Large intestine (tissue), 3 donors: Measurements from ENCODE around the gene USP21. TPM values are rescaled to one million over a fixed set of nuclear protein-coding genes. Genes with fewer than 3 reads are reported as not detected.

Experiments used
- DNase-seq, 2 donors: peaks; one replicate each; pipeline versions ENCODE4 v3.0.0 to v3.0.0-alpha.2; 2013
- H3K27ac ChIP-seq: one replicate; pipeline ENCODE4 v1.5.1; 2013; ENCODE audit warnings: low read length
- H3K27me3 ChIP-seq: 2 replicates; pipeline ENCODE4 v1.6.1; 2013; ENCODE audit warnings: low read length; ENCODE audit not compliant: control insufficient read depth, insufficient read depth
- H3K36me3 ChIP-seq: 2 replicates; pipeline ENCODE4 v1.6.1; 2013; ENCODE audit warnings: low read length; ENCODE audit not compliant: control insufficient read depth, insufficient read depth
- H3K4me1 ChIP-seq: one replicate; pipeline ENCODE4 v1.6.1; 2013; ENCODE audit warnings: low read length; ENCODE audit not compliant: control insufficient read depth, insufficient read depth
- H3K4me3 ChIP-seq: one replicate; pipeline ENCODE4 v1.5.1; 2013; ENCODE audit warnings: low read length
- H3K9me3 ChIP-seq: one replicate; pipeline ENCODE4 v1.6.1; 2013; ENCODE audit warnings: mild to moderate bottlenecking, low read depth, low read length, moderate library complexity; ENCODE audit not compliant: control insufficient read depth
- WGBS: methylation state at CpG from one replicate; pipeline ENCODE4 v1.1.5; 2013; ENCODE audit warnings: low lambda C conversion rate; ENCODE audit not compliant: insufficient coverage; 5-methylcytosine and 5-hydroxymethylcytosine counted together
- polyA plus RNA-seq: library from polyadenylated mRNA; unstranded; fragments of 120-200 nt; gene quantifications from one replicate; pipeline ENCODE4 v1.2.1, GENCODE V29; 2013

USP21 gene
- polyA plus RNA-seq, 1 donor = 29.4 TPM

- Histone ChIP-seq H3K4me1 (peaks cover 35% of the 10 kb centered on the region), H3K36me3 (peaks cover 46% of the 10 kb centered on the region), H3K27ac (peak overlapping the region; percentile 98), H3K27me3 (no peaks in the 10 kb centered on the region), H3K9me3 (no peaks in the 10 kb centered on the region), H3K4me3 (peak overlapping the region; percentile 93)
- peak; percentile 90 to 96 for DNase-seq
- WGBS = no CpG with 5 or more reads among the region's 10 CpGs
These were observed 40.0 kb upstream of the USP21 start for GRCh38 chr1:161119092-161119903.

- no peak for DNase-seq
- peak overlapping the region; percentile 98 for H3K27ac ChIP-seq
- H3K27me3 ChIP-seq = no peaks in the 10 kb centered on the region
- H3K9me3 ChIP-seq = no peaks in the 10 kb centered on the region
- H3K4me3 ChIP-seq = no peak overlapping the region
- peaks cover 35% of the 10 kb centered on the region for H3K4me1 ChIP-seq
- H3K36me3 ChIP-seq = peaks cover 54% of the 10 kb centered on the region
- WGBS = no CpG with 5 or more reads among the region's 3 CpGs
These were observed 38.2 kb upstream of the USP21 start for GRCh38 chr1:161121042-161121650.

DNA sequence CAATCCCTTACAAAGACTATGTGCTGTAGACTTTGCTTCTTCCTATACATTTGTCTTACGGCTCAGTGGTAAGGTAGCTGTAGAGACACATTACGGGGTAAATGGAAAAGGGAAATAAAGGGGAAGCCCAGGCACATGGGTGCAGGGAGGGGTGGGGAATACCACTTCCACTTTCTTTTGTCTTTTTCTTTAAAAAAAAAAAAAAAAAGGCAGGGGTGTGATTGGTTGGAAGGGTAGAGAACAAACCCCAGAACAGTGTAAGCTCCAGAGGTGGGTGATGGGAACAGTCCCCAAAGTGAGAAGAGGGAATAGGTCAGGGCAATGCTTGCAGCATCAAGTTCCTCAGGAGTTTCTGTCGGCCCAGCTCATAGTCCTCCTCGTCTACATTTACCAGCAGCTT lies 37.5 kb upstream of the USP21 start:
- peaks cover 58% of the 10 kb centered on the region for H3K36me3 ChIP-seq
- WGBS = no CpG with 5 or more reads among the region's 4 CpGs

GRCh38 chr1:161122967-161123366 lies 36.3 kb upstream of the USP21 start:
- no peak overlapping the region for H3K27ac ChIP-seq
- H3K9me3 ChIP-seq = no peaks in the 10 kb centered on the region
- H3K36me3 ChIP-seq = peaks cover 70% of the 10 kb centered on the region

More for the DNA sequence above, 37.5 kb upstream of the USP21 start:
- Histone ChIP-seq H3K27ac (no peak overlapping the region), H3K9me3 (no peaks in the 10 kb centered on the region), H3K27me3 (no peaks in the 10 kb centered on the region), H3K4me1 (peaks cover 30% of the 10 kb centered on the region), H3K4me3 (no peak overlapping the region)
- DNase-seq = no peak

DNA sequence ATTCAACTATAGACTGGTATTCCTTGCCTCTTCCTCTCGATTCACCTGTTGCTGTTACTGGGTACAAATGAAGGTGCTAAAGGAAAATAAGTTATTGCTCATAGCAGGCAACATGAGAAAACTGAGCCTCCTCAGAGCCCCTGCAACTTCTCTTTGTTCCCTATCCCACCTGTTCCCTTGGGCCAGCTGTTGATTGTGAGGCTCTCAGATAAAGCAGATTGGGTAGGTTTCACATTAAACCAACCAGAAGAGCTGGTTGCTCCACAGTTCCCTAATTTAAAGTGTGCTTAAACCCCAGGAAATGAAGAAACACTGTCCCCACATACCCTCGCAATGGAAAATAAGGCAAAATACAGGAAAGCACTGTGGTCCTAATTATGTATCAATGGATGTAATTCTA lies 31.7 kb upstream of the USP21 start:
- H3K36me3 ChIP-seq = peaks cover 60% of the 10 kb centered on the region
- no peak overlapping the region for H3K4me3 ChIP-seq
- no peak overlapping the region for H3K27ac ChIP-seq
- DNase-seq = no peak
- H3K4me1 ChIP-seq = peaks cover 5% of the 10 kb centered on the region
- H3K27me3 ChIP-seq = no peaks in the 10 kb centered on the region
- no peaks in the 10 kb centered on the region for H3K9me3 ChIP-seq
- WGBS = no CpG with 5 or more reads among the region's 2 CpGs

More at GRCh38 chr1:161122967-161123366, 36.3 kb upstream of the USP21 start:
- Histone ChIP-seq H3K27me3 (no peaks in the 10 kb centered on the region), H3K4me3 (no peak overlapping the region), H3K4me1 (peaks cover 29% of the 10 kb centered on the region)
- WGBS = no CpG with 5 or more reads among the region's 6 CpGs
- no peak for DNase-seq

GRCh38 chr1:161128591-161129420 lies 30.5 kb upstream of the USP21 start:
- Histone ChIP-seq H3K27ac (no peak overlapping the region), H3K36me3 (peaks cover 52% of the 10 kb centered on the region), H3K4me3 (no peak overlapping the region), H3K4me1 (peaks cover 5% of the 10 kb centered on the region), H3K27me3 (no peaks in the 10 kb centered on the region), H3K9me3 (no peaks in the 10 kb centered on the region)
- DNase-seq = no peak
- WGBS = 83% methylated on average over 1 of the region's 4 CpGs

GRCh38 chr1:161130266-161130665 lies 29.0 kb upstream of the USP21 start:
- Histone ChIP-seq H3K9me3 (no peaks in the 10 kb centered on the region), H3K4me1 (peaks cover 5% of the 10 kb centered on the region), H3K4me3 (no peak overlapping the region), H3K27me3 (no peaks in the 10 kb centered on the region), H3K36me3 (peaks cover 40% of the 10 kb centered on the region), H3K27ac (no peak overlapping the region)
- WGBS = 83% methylated on average over 1 of the region's 1 CpG
- DNase-seq = no peak

DNA sequence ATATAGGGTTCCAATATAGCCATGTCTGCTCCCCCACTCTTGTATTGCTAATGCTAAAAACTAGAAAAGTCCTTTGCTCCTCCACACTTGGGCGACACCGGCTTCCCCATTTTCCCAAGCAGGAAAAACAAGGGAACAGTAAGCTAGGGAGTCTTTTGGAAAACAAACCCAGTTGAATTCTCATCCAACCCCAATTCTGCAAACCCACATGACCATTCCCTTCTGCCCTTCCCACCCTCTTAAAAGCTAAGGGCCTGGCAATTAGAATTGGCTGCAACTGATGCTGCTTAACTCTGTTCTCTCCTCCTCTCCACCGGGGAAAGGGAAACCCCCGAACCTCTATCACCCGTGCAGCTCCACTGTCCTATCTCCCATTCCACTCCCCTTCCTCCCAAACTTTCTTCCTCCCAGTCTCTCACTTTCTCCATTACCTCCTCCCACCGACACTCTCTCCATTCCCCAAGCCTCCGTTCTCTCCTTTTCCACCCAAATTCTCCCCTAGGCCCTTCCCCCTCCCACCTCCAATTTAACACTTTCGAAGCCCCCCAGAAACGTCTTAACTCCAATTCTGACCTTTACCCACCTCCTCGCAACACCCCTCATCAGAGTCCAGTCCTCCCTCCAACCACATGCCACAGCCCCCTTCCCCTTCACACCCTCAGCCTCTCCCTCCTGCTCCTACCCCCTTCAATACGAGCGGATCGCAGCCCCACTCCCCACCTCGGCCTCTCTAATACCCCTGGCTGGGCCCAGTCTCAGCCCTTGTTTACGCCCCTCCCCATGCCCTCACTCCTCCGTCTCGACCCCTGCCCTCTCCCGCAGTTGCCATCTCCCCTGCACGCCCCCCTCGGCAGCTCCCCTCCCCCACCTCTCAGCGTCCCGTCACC lies 27.5 kb upstream of the USP21 start:
- H3K4me1 ChIP-seq = peaks cover 5% of the 10 kb centered on the region
- H3K4me3 ChIP-seq = peak overlapping the region; percentile 70
- 0% methylated on average over 3 of the region's 22 CpGs for WGBS
- H3K27ac ChIP-seq = peak overlapping the region; percentile 65
- DNase-seq = peak; percentile 22 to 39
- peaks cover 30% of the 10 kb centered on the region for H3K36me3 ChIP-seq
- no peaks in the 10 kb centered on the region for H3K27me3 ChIP-seq
- H3K9me3 ChIP-seq = no peaks in the 10 kb centered on the region

GRCh38 chr1:161132410-161133219 lies 26.7 kb upstream of the USP21 start, which contains the start of gene DEDD:
Gene DEDD (minus strand): TSS chr1:161132667. CDS start chr1:161124462, 8,205 bp downstream.
- peak; percentile 95 to 99 for DNase-seq
- H3K4me1 ChIP-seq = peaks cover 5% of the 10 kb centered on the region
- no peaks in the 10 kb centered on the region for H3K27me3 ChIP-seq
- no peaks in the 10 kb centered on the region for H3K9me3 ChIP-seq
- peak within 1 kb of the TSS; percentile 70 for H3K4me3 ChIP-seq
- no CpG with 5 or more reads among the region's 68 CpGs for WGBS
- peaks cover 21% of the 10 kb centered on the region for H3K36me3 ChIP-seq
- H3K27ac ChIP-seq = peak within 1 kb of the TSS; percentile 95
